ELR (cell line): ENCODE data around the gene PCDH15.
"Not testable (repeated sequence)": the region's sequence is repeated elsewhere in the genome, so short reads cannot be mapped to it uniquely, and the experiment has no call there.

ENCODE experiments used
- DNase-seq: peaks from one replicate; pipeline ENCODE4 v3.0.0-alpha.2; 2015; ENCODE audit warnings: low read depth

PCDH15 gene

DNA sequence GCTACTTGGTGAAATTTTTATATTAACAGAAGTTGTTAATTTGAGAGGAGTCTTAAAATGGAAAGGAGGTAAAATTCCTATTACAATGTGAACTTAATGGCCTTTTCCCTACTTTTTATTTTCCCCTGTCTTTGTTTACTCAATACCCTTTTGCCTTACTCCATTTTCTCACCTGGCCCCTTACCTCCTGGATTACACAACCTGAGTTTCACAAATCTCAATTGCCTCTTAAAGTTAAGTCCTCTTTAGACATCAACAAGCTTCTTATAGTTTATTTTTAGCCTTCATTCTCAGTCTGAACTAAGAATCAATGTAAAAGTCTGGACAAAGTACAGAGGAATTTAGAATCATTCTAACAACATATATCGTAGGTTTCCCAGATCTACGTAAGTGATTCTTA is 247.0 kb downstream of the PCDH15 start:
- DNase-seq: no peak

DNA sequence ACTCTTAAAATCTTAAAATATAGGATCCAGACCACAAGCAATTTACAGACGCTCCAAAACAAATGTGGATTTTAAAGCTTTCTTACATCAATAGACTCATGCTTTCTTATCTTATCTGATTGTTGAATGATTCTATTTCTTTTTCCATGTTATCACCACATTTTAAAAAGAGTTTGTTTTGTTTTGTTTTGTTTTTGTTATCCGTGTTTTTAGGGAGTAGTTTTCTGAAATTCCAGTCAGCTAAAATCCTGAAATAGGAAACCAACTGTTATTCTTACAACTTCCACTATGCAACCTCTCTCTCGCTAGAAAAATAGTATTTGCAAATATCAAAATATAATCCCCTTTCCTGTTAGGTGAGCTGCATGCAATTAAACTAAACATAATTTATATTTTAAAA is 251.0 kb downstream of the PCDH15 start:
- no peak for DNase-seq

- DNase-seq: no peak
These were observed 269.7 kb downstream of the PCDH15 start for GRCh38 chr10:54531296-54531695.

- DNase-seq: no peak
These were observed 270.7 kb downstream of the PCDH15 start for GRCh38 chr10:54530299-54530698.

- no peak for DNase-seq
These were observed 275.2 kb downstream of the PCDH15 start for GRCh38 chr10:54525816-54526215.

DNA sequence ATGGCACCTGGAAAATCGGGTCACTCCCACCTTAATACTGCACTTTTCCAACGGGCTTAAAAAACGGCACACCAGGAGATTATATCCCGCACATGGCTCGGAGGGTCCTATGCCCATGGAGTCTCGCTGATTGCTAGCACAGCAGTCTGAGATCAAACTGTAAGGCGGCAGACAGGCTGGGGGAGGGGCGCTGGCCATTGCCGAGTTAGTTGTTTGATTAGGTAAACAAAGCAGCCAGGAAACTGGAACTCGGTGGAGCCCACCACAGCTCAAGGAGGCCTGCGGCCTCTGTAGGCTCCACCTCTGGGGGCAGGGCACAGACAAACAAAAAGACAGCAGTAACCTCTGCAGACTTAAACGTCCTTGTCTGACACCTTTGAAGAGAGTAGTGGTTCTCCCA is 285.8 kb downstream of the PCDH15 start:
- not testable (repeated sequence) for DNase-seq

DNA sequence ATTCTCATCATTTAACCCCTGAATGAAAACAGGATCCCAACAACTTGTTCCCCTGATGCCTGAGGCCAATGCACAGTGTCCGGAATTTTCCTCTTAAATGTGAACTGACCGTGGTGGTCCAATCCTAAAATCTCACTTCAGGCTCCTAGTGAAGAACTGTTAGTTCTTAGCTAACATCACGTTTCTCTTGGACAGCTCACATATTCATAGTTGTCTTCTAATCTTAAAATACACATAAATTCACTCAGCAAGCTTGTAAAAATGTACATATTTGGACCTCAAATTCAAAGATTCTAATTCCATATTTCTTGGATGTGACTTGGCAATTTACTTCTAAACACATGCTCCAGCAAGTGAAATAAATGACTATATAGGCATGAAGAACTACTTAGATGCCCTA is 297.2 kb downstream of the PCDH15 start:
- no peak for DNase-seq

DNA sequence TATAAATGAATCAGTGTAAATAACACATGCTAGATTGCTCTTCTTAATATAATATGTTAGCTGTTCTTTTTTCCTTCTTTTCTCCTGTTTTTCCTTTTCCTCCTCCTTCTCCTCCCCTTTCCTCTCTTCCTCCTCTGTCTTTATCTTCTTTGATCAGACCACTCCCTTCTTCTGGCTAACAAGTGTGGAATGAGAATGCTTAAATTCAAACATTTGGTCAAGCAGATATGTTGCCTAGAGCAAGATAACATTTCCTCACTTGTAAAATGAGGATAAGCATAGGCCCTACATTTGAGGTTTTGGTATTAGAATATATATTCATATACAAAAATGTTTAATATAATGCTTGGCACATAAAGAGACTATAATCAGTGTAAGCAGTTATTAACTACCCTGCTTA is 299.1 kb downstream of the PCDH15 start:
- DNase-seq: no peak

DNA sequence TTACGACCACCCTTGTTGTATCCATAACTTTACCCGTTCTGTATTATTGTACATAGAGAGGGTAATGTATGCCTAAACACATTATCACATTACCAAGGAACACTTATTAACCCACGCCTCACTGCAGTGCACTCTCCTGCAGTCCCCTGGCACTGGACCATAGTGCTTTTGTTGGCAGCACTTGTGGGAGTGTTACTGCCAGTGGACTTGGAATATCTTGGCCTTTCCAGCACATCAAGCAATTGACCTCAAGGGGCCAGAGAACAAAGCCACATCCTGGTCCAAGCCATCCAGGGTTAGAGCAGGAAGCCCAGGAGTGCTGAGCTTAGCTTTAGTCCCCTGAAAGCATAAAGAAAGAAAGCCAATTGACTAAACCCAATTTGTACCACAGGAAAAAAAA is 304.2 kb downstream of the PCDH15 start:
- no peak for DNase-seq

- DNase-seq: no peak
These were observed 313.3 kb downstream of the PCDH15 start for GRCh38 chr10:54487743-54488142.

DNA sequence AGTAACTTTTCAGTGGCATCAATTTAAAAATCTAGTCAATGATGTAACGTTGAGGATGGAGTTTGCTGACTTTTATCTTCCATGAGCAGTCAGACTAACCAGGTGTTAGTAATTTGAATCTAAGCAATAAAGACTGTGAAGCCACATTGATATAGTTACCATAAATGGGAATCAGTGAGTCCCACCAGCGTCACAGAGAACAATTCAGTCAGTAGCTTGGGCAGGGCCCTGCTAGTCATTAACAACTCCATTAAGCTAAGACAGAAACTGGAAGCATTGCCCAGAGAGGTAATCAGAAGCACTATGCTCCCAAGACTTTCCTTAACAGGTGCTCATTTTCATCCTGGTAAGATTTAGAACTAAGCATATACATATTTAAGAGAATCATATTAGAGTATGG is 315.1 kb downstream of the PCDH15 start:
- no peak for DNase-seq

DNA sequence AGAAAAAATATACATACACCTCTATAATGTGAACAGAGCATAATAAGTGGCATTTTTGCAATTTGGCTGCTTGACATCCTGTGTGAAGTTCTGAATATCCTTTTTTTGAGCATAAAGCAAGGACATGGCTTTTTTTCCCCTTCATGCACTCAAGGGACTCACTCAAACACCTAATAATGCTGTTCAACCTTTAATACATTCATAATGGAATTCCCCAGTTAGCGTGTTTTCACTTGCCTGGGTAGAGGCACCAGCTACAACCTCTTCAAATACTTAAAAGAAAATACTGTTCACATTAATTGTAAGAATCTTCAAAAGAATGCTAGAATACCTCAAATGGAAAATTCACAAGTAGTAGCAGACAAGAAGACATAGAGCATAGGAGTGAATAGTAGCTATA is 316.8 kb downstream of the PCDH15 start:
- no peak for DNase-seq

DNA sequence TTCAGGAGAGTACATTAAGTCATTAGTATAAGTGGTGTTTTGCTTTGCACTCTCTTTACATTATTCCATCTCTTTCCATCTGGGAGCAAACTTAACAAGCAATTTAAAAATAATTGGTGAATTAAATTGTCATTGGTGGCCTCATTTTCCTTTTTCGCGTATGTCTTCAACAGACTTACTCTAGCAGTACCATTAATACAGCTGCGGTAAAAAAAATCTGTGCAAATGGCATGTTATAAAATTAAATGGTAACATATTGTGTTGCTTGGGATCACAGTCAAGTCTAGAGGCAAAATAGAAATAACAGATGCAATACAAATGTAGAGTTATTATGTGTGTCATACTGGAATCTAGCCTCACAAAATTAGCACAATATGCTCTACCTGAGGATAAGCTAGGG is 322.4 kb downstream of the PCDH15 start:
- no peak for DNase-seq

DNA sequence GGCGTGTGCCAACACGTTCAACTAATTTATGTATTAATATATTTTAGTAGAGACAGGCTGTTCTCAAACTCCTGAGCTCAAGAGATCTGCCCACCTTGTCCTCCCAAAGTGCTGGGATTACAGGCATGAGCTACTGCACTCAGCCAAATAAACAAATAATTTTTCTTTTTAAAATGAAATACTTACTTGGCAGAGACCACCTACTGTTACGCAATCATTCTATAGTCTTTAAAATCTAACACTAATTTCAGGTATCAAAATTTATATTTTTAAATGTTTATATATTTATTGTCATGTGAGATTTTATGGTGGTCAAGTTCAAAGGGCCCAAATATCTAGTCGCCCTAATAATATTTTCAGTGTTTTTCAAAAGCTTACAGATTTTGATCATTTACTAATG is 323.3 kb downstream of the PCDH15 start:
- no peak for DNase-seq

DNA sequence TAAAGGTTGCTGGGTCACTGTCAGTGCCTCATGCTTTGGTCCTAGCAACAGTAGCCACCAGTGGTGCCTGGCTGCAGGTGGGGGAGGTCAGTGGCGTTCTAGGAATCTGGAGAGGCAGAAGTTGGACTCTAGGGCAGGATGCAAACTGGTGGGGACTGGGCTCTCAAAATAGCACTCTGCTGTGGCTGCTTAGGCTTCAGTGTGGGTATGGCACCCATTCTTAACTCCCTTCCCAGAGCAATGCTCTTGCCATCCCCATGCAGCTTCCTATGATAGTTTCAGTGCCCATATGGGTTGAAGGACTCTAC is 330.8 kb downstream of the PCDH15 start:
- DNase-seq: no peak

GRCh38 chr10:54469587-54470323 is 331.3 kb downstream of the PCDH15 start:
- no peak for DNase-seq

DNA sequence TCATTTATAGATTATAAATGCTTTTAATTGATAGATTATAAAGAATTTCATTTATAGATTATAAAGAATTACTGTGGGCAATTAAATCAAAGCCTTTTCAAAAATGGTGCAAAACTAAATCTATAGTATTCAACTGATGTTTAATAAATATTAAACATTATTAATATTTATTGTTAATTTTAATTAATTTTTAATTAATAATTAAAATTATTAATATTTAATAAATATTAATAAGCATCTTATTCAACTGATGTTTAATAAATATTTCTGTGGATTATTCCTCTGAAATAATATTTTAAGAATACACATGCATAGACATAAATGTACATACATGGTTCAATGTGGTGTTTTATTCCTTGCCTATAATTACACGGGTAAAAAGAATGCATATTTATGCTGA is 346.8 kb downstream of the PCDH15 start:
- no peak for DNase-seq

DNA sequence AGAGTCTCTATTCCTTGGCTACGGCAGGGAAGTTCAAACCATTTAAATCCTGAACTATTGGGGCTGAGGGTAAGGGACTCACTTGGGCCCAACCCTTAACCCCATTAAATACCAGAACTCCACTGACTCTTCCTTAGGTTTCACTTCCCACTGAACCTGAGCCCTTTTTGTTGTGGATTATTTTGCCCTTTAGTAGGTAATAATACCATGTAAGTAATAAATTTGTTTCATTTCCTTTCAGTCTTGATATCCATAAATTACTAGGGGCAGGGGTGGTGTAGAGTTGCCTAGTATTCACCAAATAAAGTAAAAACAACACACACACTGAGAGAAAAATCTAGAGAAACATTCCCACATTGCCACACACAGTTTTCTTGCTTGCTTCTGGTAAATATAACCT is 352.0 kb downstream of the PCDH15 start:
- no peak for DNase-seq

- DNase-seq: no peak
These were observed 356.9 kb downstream of the PCDH15 start for GRCh38 chr10:54444170-54444569.

DNA sequence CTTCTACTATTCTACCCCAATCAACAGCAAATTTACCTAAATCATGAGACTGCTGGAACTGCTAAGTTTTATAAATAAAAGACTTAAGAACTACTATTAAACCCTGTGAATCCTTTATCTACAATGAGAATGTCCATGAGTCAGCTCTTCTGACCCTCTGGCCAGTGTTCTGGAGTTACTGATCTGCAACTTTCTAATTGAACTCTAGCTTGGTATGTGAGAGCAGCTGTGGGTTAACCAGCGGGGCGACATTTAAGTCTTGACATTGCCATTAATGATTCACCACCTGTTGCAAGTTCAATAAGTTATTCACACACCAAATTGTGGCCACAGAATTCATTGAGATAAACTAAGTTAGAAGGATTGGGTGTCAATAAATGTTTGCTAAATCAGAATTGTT is 359.8 kb downstream of the PCDH15 start:
- DNase-seq: no peak

GRCh38 chr10:54434782-54435181 is 366.2 kb downstream of the PCDH15 start:
- DNase-seq: no peak

GRCh38 chr10:54415483-54415882 is 385.5 kb downstream of the PCDH15 start:
- no peak for DNase-seq

GRCh38 chr10:54402576-54402975 is 398.5 kb downstream of the PCDH15 start:
- no peak for DNase-seq

- no peak for DNase-seq
These were observed 405.0 kb downstream of the PCDH15 start for GRCh38 chr10:54396031-54396430.

GRCh38 chr10:54394598-54394997 is 406.4 kb downstream of the PCDH15 start:
- not testable (repeated sequence) for DNase-seq
